Fibroblast of skin of left biceps (primary cell): ENCODE results near the gene MT1G.
"Not testable (repeated sequence)": the region's sequence is repeated elsewhere in the genome, so short reads cannot be mapped to it uniquely, and the experiment has no call there.

Experiments used
- DNase-seq, 2 experiments: peaks; one replicate each; pipeline ENCODE4 v3.0.0-alpha.2; 2013; ENCODE audit warnings: low read depth in 2 of 2

The MT1G gene

DNA sequence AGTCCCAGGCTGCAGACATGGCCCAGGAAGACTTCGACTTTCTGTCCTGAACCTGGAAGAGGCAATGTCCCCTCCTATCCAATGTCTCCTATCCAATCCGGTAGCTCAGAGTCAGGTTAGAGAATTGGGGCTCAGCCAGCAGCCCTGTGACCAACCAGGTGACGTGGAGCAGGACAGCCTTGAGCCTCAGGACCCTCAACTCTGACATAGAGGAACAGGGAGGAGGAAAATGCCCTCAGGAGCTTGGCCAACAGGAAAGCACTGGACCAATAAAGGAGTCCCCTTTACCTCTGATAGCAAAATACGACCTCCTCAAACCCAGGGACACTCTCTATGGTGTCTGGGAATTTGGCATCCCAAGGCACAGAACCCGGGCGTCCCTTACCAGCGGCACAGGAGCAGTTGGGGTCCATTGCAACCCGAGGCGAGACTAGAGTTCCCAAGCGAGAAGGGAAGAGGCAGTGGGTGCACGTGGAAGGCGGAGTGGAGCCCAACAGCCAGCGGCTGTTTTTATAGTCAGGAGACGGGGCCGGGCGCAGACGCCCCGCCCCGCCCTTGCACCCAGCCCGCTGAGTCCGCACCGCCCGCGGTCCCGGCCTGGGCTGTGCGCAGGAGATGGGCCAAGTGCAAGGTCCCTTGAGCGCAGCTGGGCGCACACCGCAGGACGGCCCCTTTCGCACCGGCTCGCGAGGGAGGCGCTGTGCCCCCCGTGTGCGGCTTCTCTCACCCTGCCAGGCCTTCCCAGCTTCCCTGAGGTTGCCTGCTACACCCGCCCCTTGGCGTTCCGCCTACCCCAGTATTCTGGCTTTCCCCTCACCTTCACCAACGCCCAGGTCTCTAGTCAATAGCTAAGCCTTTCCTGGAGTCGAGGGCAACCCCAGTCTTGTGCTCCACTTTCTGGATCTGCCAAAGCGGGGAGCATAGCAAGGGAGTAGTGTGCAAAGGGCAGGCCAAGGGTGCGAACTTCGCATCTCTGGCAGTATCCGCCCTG lies at the start of gene MT1G:
MT1G (minus strand) TSS at position 485 of the 991 bp plus-strand sequence; CDS start at position 413, 72 bp downstream.
- no peak for DNase-seq

- DNase-seq, result not testable (repeated sequence)
Measured at GRCh38 chr16:56717532-56717931, 49.7 kb upstream of the MT1G start.

DNA sequence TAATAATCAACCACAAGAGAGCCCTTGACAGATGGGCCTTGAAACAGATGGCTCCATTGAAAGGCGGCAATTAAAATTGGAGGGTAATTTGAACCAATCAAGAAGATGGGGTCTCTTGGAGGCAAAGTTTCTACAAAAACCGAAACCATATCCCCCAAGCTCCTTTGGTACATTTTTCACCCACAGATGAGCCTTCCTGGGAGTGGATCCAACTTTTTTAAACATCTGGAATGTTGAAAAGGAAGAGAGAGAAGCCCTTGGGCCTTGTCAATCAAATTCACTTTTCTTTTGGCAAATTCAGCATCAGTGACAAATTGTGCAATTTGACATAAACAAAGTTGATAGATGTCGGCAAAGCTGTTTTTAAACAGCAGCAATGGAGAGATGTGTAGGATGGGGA lies 48.9 kb upstream of the MT1G start:
- DNase-seq, result no peak

GRCh38 chr16:56715126-56715525 lies 47.3 kb upstream of the MT1G start:
- DNase-seq, result no peak

- no peak for DNase-seq
Measured at GRCh38 chr16:56713794-56714193, 45.9 kb upstream of the MT1G start.

DNA sequence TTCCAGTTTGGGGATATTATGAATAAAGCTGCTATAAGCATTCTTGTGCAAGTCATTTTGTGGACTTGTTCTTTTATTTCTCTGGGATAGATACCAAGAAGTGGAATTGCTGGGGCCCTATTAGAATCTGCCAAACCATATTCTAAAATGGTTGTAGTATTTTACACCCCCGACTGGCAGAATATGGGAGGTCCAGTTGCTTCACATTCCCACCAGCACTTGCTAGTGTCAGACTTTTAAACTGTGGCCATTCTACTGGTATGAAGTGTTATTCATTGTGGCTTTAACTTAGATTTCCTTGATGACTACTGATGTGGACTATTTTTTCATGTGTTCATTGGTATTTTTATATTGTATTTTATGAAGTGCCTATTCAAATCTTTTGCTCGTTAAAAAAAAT lies 44.0 kb upstream of the MT1G start:
- DNase-seq, result no peak

DNA sequence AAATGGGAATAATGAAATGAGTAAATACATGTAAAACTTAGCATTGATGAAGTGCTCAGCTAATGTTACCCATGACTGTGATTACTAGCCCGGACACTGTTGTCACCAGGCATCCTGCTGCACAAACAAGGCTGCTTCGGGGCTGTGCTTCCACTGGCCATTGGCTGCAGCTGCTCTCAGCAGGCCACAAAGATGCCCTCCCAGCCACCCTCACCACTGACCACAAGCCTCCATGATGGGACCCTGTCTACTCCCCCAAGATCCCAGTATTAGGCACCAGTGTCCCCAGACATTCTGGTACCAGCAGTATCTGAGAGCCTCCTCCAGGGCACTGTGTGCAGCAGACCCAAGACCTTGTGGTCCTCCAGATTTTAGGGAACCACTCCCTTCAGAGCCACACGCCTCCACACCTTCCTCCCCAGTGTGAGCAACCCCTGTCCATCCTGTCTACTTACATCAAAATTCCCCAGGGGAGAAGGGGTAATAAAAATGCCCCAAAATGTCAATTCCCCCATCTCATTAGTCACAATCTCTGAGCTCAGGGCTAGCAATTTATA lies 42.4 kb upstream of the MT1G start:
- no peak for DNase-seq

DNA sequence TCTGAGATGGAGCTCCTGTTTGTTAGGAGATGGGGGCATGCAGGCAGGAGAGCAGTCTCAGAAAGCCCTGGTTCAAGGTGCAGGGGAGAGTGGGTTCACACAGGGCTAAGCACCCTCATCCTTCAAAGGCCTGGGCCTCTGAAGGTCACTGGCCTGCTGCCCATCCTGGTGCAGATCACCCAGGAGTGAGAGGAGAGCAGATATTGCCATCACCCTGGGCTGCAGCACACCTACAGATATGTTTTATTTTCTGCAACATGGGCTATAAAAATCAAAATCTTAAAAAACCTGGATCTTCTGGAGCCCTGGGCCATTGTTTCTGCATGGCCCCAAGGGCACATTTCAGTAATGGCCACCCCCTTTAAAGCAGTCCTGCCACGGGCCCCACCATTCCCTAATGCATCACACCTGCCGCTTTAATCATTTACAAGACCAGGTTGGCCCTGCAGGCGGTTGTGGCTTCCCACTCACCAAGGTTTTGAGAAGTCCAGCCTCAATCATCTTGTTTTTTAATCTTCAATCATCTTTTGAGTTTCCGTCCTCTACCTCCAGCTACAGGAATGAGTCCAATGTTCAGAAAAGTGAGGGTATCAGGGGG lies 41.7 kb upstream of the MT1G start:
- no peak for DNase-seq

DNA sequence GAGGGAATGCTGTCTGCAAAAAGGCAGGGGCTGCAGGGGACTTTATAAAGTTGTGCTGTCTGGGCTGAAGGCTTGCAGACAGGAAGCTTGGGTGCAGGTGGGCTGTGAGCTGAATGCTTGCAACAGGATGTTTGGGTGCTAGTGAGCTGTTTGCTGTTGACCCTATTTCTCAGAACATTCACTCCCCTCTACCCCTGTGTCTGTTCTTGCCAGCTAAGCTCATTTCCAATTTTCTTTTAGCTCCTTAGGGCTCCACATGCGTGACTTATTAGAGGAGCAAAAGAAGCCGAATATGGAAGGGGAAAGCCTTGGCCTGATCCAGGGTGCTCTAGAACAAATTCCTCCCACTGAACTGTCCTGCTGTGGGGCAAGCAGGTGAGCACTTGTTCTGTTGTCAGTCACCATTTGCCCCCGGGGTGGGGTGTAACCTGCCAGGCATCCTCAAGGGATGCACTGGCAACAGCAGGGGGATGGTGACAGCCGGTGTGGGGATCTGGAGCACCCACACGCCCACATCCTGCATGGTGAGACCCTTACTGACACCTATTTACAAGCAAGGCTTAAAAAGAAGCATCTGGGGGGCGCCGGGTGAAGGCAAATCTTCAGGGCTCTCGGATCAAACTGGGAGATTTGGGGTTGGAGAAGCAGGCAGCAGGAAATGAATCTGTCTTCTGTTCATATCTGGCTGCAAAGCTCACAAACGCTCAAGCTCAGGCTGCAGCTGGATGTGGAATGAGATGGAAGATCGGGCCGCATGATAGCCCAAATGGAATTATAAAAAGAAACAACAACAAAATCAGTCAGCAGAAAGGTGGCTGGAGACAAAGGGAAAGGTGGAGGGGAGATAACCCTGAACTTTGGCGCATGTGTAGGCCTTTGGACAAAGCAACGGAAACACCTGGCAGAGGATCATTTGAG lies 40.9 kb upstream of the MT1G start:
- DNase-seq, result no peak

GRCh38 chr16:56702836-56703235 lies 35.0 kb upstream of the MT1G start:
- no peak for DNase-seq

DNA sequence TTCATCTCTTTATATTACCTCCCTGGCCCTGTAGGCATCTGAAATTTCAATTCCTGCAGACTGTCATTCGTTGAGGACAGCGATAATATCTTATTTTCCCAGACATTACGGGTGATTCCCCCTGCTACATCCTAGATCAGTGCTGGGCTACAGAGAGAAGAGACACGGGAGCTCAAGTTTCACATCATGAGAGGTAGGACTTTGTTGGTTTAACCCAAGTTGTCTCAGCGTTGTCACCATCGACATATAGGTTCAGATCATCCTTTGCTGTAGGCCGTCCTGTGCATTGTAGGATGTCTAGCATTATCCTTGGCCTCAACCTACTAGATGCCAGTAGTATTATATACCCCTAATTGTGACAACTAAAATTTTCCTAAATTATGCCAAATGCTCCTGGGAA lies 33.7 kb upstream of the MT1G start:
- DNase-seq, result no peak

- no peak for DNase-seq
Measured at GRCh38 chr16:56700631-56701030, 32.8 kb upstream of the MT1G start.

DNA sequence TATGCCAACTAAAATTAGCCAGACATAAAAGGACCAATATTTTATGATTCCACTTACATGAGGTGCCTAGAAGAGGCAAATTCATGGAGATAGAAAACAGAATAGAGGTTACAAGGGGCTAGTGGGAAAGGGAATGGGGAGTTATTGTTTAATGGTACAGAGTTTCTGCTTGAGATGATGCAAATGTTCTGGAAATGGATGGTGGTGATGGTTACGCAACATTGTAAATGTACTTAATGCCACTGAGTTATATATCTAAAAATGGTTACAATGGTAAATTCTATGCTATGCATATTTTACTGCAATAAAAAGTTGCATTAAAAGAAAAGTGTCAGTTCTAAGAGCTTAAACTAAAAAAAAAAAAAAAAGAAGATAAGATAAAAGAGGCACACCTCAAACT lies 32.3 kb upstream of the MT1G start:
- DNase-seq, result no peak

DNA sequence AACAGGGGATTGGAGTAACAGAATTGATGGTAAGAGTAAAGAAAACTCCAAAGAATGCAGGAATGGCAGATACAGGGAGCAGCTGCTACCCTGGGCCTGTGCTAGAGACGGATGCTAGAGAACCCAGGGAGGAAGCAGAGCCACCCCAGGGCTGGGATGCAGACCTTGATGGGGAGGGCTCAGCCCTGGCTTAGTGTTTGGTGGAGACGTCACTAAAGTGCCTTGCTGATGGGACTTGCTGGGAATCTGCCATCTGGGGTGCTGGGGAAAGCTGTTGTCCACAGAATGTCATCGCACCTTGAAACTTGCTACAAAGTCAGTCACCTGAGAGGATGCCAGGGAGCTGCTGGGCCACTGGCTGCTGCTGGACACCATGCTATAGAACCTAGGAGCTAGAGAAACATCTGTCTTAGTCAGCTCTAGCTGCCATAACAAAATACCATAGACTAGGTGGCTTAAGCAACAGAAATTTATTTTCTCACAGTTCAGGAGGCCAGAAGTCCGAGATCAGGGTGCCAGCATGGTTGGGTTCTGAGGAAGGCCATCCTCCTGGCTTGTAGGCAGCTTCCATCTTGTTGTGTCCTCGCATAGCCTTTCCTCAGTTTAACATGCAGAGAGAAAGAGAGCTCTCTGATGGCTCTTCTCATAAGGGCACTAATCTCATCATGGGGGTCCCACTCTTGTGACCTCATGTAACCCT lies 29.7 kb upstream of the MT1G start:
- DNase-seq, result no peak

DNA sequence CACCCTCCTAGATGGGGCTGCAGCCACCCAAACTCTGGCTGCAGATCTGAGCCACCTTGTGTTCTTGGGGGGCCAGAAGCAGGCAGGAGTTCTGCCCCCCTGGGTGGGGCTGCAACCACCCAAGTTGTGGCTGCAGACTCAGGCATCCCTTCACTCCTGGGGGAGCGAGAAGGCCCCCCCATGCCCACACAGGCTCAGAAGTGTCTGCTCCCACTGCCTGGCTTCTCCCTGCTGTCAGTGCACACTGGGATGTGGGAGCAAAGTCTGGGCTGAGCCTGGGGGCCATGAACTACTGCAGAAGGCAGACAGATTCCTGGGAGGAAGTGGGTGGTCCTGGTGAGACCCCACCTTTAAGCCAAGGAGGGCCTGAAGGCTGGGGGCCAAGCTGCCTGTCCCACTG lies 27.4 kb upstream of the MT1G start:
- DNase-seq, result no peak

DNA sequence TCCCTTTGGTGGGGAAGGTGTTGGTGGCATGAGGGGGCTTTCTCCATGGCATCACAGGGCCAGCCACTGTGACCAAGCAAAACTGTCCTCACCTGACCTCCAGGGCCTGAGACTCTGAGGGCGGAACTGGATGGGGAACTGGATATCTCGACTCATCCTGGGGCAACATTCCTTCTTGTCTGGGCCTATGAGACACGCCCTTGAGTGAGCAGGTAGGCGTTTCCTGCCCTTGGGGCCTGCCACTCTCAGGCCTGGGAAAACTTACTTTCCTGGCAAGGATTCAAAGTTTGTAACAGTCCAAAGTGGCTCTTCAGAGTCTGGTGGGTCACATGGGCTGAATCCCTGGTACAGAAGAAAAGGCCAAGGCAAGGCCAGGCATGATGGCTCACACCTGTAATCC lies 24.0 kb upstream of the MT1G start:
- no peak for DNase-seq

DNA sequence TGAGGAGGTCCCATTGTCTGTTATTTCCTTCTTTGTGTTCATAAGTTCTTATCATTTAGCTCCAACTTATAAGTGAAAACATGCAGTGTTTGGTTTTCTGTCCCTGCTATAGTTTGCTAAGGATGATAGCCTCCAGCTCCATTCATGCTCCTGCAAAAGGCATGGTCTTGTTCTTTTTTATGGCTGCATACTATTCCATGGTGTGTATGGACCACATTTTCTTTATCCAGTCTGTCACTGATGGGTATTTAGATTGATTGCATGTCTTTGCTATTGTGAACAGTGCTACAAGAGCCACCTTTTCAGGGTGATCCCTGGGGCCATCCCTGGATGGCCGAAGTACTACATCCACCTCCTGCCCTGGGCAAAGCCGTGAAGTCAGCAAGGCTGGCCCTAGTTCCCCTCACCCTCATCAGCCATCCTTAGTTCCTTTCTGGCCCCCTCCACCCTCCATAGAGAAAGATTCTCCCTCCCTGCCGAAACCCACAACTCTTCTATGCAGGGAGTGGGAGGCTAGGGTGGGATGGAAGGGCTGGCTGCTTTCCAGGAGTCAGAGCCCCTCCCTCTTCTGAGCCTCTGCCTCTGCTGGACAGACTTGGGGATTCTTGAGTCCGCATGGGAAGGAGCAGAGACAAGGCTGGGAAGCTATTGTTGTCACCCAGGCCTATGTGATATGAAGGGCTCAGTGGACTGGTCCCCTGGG lies 22.7 kb upstream of the MT1G start:
- DNase-seq, result no peak

- DNase-seq, result no peak
Measured at GRCh38 chr16:56689171-56689570, 21.3 kb upstream of the MT1G start.

GRCh38 chr16:56688762-56689161 lies 20.9 kb upstream of the MT1G start:
- DNase-seq, result no peak

DNA sequence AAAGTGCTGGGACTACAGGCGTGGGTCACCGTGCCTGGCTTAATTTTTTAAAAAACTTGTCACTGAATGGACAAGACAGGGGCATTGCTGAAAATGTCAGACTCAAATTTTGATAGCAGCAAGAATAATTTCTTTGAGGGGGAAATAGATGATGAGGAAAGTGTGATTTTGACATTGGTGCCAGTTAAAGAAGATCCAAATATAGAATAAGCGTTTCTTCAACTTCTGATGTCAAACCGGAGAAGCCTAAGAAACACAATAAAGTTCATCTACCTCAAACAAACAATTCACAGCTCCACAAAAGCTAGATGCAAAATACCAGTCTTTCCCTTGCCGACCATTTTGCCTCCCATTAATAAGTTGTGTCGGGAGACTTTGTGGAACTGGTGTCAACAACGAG lies 18.9 kb upstream of the MT1G start:
- no peak for DNase-seq
